HepG2 (cell line): ENCODE data around the gene IFT172. TPM values are rescaled to one million over a fixed set of nuclear protein-coding genes. Genes with fewer than 3 reads are reported as not detected.

ENCODE experiments used
- ATF7-NPFF ChIP-seq: sonication (generic); formaldehyde crosslinking; IDR thresholded peaks from 2 replicates; pipeline ENCODE4 v1.8.1; 2023; ENCODE audit warnings: mild to moderate bottlenecking, low read depth, missing genetic modification reagents, moderate library complexity
- FOXP1 ChIP-seq, 2 experiments: fragments of 450-650 bp in 1 of 2; IDR thresholded peaks; 2 replicates each; pipeline ENCODE4 v1.6.1; 2017 to 2018; ENCODE audit warnings: antibody characterized with exemption in 1 of 2
- GATAD2A ChIP-seq: IDR thresholded peaks from 2 replicates; pipeline ENCODE4 v1.6.1; 2016
- HCFC1 ChIP-seq: fragments of 150-350 bp; IDR thresholded peaks from 2 replicates; pipeline ENCODE4 v1.6.1; 2014; ENCODE audit warnings: low read depth, low read length
- HINFP ChIP-seq: sonication (generic); formaldehyde crosslinking; IDR thresholded peaks from 2 replicates; pipeline ENCODE4 v1.4.0; 2020; ENCODE audit warnings: low read depth, mild to moderate bottlenecking, missing genetic modification reagents
- HNRNPUL1 ChIP-seq: fragments of 200-400 bp; formaldehyde crosslinking; IDR thresholded peaks from 2 replicates; pipeline ENCODE4 v1.6.1; 2017; ENCODE audit warnings: low read depth, mild to moderate bottlenecking, low read length, moderate library complexity
- KLF16 ChIP-seq, 2 experiments: sonication (generic) in 1 of 2; formaldehyde crosslinking in 1 of 2; IDR thresholded peaks; 2 replicates each; pipeline versions ENCODE4 v1.6.1 to v1.8.0; 2016 to 2023; ENCODE audit warnings: missing genetic modification reagents in 2 of 2, missing compliant biosample characterization in 1 of 2
- MAX ChIP-seq: IDR thresholded peaks from 2 replicates; pipeline ENCODE4 v1.6.1; 2012; ENCODE audit warnings: inconsistent platforms
- MTERF4 ChIP-seq: sonication (generic); formaldehyde crosslinking; IDR thresholded peaks from 2 replicates; pipeline ENCODE4 v1.8.0; 2023; ENCODE audit warnings: mild to moderate bottlenecking, missing genetic modification reagents
- MXI1 ChIP-seq: IDR thresholded peaks from 3 replicates; pipeline ENCODE4 v1.6.1; 2012; ENCODE audit warnings: low read depth, low read length, inconsistent platforms, borderline replicate concordance
- PLSCR1 ChIP-seq: sonication (generic); formaldehyde crosslinking; IDR thresholded peaks from 2 replicates; pipeline ENCODE4 v1.5.0; 2020; ENCODE audit warnings: missing genetic modification reagents, mild to moderate bottlenecking, borderline replicate concordance
- TGIF2 ChIP-seq: IDR thresholded peaks from 2 replicates; pipeline ENCODE4 v1.6.1; 2016; ENCODE audit warnings: control low read depth, missing compliant biosample characterization
- ZNF17 ChIP-seq: sonication (generic); formaldehyde crosslinking; IDR thresholded peaks from 2 replicates; pipeline ENCODE4 v1.5.0; 2020; ENCODE audit warnings: mild to moderate bottlenecking, missing genetic modification reagents
- ZNF282 ChIP-seq: fragments of 450-650 bp; IDR thresholded peaks from 2 replicates; pipeline ENCODE4 v1.6.1; 2018; ENCODE audit not compliant: partially characterized antibody
- ZNF407 ChIP-seq: sonication (generic); formaldehyde crosslinking; IDR thresholded peaks from one replicate; pipeline ENCODE4 v1.5.1; 2020; ENCODE audit warnings: mild to moderate bottlenecking, missing genetic modification reagents; ENCODE audit errors: not compliant biosample characterization
- ZNF644 ChIP-seq: IDR thresholded peaks from 2 replicates; pipeline ENCODE4 v1.6.1; 2016; ENCODE audit warnings: low read depth
- ZNF746 ChIP-seq: sonication (generic); formaldehyde crosslinking; IDR thresholded peaks from 2 replicates; pipeline ENCODE4 v1.8.0; 2022; ENCODE audit warnings: mild to moderate bottlenecking, missing genetic modification reagents
- polyA plus RNA-seq, 8 experiments: library from polyadenylated mRNA; depleted of rRNA in 3 of 8; stranded (reverse) in 7 of 8; unstranded in 1 of 8; fragments of >200 nt; fragmentation: Illumina TruSeq in 4 of 8; extraction: Trizol in 4 of 8; gene quantifications; 2 replicates each; pipeline versions ENCODE4 v1.2.1 to v1.2.3, GENCODE V29; 2011 to 2016; ENCODE audit warnings: low read depth in 4 of 8, missing spikeins in 1 of 8, mixed read lengths in 1 of 8; ENCODE audit not compliant: insufficient read depth in 1 of 8
- total RNA-seq, 5 experiments: library from RNA; depleted of rRNA; stranded (reverse); fragments of >200 nt; fragmentation: Illumina TruSeq; extraction: Trizol; gene quantifications; 2 replicates each; pipeline ENCODE4 v1.2.3, GENCODE V29; 2016; ENCODE audit warnings: low read depth in 1 of 5

The IFT172 gene
- total and polyA plus RNA-seq, 2 of the 13 experiments (the other 11 are each of a cell fraction or from before 2014, with no cell fraction given), result 21.6 to 35.7 TPM

GRCh38 chr2:27489498-27490397 lies at the start of gene IFT172 (continued):
- TF ChIP-seq ZNF407 (CRISPR knock-in tag), result no peak
- TF ChIP-seq ZNF746, result no peak
- peak in 1 of 2 experiments; percentile 73; a peak in 1 of 4 replicates for TF ChIP-seq KLF16 (CRISPR knock-in tag; IDR thresholded peaks at IDR 0.05)
- no peak for TF ChIP-seq FOXP1 (IDR thresholded peaks at IDR 0.05)
- TF ChIP-seq FOXP1 (CRISPR knock-in tag; IDR thresholded peaks at IDR 0.05), result peak; percentile 64
- TF ChIP-seq MAX, result peak; percentile 96
- TF ChIP-seq HNRNPUL1, result no peak
- peak; percentile 46 for TF ChIP-seq ATF7-NPFF
- no peak for TF ChIP-seq MTERF4
- TF ChIP-seq ZNF17 (CRISPR knock-in tag), result no peak
- peak; percentile 100 for TF ChIP-seq MXI1
- peak; percentile 64; the same call in 1 of the 2 replicates for TF ChIP-seq GATAD2A (CRISPR knock-in tag)
- TF ChIP-seq PLSCR1, result no peak
- TF ChIP-seq ZNF282, result no peak
- peak; percentile 75 for TF ChIP-seq HCFC1
- no peak for TF ChIP-seq ZNF644 (CRISPR knock-in tag)
- TF ChIP-seq HINFP (CRISPR knock-in tag), result 0 out of 2 replicates have a peak, but pooled peaks have one; percentile 27
- TF ChIP-seq TGIF2 (CRISPR knock-in tag), result peak; percentile 99
